ENCODE data around the gene MAP4K3.
"Not testable (repeated sequence)": the region's sequence is repeated elsewhere in the genome, so short reads cannot be mapped to it uniquely, and the experiment has no call there.

The MAP4K3 gene

DNA sequence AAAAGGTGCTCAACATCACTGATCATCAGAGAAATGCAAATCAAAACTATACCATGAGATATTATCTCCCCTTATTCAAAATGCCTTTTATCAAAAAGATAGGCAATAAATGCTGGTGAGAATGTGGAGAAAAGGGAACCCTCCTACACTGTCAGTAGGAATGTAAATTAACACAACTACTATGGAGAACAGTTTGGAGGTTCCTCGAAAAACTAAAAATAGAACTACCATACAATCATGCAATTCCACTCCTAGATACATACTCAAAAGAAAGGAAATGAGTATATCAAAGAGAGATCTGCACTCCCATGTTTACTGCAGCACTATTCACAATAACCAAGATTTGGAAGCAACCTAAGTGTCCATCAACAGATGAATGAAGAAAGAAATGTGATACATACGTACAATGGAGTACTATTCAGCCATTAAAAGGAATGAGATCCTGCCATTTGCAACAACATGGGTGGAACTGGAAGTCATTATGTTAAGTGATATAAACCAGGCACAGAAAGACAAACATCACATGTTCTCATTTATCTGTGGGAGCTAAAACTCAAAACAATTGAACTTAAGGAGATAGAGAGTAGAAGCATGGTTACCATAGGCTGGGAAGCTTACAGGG is 63.8 kb downstream of the MAP4K3 start:
- no peak for DNase-seq (ENCODE audit: low read depth in 2 of 2)

DNA sequence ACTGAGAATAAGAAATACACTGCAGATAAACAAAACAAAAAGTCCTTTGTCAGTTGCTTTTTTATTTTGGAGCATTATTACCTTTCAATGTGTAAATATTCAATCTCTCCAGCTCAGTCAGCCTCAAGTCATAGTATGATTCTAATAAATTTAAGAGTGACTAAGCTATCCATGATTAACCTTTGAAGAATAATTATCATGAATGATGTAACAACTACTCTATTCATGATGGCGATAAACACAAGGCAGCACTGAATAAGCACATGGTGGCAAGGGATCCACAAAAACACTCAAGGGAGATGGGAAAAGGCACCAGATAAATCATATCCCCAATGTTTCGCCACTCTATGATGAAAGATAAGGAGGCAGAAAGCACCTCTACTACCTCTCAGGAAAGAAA is 67.0 kb downstream of the MAP4K3 start:
- DNase-seq (ENCODE audit: low read depth in 2 of 2): no peak

DNA sequence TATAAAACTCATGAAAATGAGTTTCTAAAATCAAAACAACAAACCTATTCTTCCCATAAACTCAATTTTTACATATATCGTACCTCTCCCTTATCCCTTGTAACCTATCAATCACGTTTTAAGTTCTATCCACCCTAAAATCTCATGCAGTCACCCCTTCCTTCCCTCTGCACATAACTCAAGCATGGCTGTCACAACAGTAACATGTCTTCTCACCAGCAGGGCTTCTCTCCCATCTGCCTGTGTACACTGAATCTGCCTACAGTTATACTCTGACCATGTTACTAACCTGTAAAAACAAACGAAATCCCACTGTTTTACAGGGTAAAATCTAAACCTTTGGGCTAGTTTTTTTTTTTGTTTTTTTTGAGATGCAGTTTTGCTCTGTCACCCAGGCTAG is 68.2 kb downstream of the MAP4K3 start:
- DNase-seq (ENCODE audit: low read depth in 2 of 2): no peak

DNA sequence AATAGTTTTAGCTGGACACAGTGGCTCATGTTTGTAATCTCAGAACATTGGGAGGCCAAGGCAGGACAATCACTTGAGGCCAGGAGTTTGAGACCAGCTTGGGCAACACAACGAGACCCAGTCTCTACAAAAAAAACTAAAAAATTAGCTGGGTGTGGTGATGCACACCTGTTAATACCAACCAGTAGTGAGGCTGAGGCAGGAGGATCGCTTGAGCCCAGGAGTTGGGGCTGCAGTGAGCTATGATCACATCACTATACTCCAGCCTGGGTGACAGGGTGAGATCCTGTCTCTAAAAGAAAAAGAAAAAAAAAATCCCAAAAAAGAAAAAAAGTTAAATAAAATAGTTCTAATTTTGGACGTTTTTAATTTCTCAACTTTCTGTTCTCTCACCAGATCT is 68.7 kb downstream of the MAP4K3 start:
- DNase-seq (ENCODE audit: low read depth in 2 of 2): no peak

DNA sequence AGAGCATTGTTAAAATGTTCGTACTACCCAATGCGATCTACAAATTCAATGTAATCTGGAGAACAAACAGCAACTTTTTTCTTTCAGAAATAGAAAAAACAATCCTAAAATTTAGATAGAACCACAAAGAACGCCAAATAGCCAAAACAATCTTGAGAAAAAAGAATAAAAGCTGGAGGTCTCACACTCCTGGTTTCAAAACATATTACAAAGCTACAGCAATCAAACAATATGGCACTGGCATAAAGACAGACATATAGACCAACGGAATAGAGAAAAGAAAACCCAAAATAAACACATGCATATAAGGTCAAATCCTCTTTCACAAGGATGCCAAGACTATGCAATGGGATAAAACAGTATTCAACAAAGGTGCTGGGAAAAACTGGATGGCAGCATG is 74.5 kb downstream of the MAP4K3 start:
- DNase-seq (ENCODE audit: low read depth in 2 of 2): no peak

DNA sequence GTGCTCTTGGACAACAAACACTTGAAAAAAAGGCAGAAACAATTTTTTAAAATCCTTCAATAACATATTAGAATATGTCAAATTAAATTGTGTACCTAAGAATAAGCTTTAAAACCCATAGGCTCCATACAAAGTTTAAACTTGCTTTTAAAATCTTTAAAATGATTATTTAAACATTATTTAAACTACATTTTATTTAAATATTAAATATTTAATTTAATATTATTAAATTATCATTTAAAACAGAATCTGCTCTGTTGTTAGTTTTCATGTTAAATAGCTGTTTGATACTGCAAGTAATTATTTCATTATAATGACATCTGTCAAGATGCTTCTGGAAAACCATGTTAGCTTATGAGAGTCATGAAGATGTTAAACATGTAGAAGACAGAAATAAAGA is 75.6 kb downstream of the MAP4K3 start:
- DNase-seq (ENCODE audit: low read depth in 2 of 2): no peak

DNA sequence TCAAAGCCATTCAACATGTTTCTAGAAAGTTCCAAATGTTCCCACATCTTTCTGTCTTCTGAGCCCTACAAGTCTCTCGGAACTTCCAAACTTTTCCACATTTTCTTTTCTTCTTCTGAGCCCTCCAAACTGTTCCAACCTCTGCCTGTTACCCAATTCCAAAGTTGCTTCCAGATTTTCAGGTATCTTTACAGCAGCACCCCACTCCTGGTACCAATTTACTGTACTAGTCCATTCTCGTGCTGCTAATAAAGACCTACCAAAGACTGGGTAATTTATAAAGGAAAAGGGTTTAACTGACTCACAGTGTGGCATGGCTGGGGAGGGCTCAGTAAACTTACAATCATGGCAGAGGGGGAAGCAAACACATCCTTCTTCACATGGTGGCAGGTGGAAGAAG is 76.7 kb downstream of the MAP4K3 start:
- DNase-seq (ENCODE audit: low read depth in 2 of 2): not testable (repeated sequence)

DNA sequence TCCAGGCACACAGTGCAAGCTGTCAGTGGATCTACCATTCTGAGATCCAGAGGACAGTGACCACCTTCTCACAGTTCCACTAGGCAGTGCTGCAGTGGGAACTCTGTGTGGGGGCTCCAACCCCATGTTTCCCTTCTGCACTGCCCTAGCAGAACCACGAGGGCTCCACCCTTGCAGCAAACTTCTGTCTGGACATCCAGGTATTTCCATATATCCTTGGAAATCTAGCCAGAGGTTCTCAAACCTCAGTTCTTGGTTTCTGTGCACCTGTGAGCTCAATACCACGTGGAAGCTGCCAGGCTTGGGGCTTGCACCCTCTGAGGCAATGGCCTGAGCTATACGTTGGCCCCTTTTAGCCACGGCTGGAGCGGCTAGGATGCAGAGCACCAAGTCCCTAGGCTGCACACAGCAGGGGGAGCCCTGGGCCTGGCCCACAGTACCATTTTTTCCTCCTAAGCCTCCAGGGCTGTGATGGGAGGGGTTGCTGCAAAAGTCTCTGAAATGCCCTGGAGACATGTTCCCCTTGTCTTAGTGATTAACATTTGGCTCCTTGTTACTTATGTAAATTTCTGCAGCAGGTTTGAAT is 77.5 kb downstream of the MAP4K3 start:
- no peak for DNase-seq (ENCODE audit: low read depth in 2 of 2)

DNA sequence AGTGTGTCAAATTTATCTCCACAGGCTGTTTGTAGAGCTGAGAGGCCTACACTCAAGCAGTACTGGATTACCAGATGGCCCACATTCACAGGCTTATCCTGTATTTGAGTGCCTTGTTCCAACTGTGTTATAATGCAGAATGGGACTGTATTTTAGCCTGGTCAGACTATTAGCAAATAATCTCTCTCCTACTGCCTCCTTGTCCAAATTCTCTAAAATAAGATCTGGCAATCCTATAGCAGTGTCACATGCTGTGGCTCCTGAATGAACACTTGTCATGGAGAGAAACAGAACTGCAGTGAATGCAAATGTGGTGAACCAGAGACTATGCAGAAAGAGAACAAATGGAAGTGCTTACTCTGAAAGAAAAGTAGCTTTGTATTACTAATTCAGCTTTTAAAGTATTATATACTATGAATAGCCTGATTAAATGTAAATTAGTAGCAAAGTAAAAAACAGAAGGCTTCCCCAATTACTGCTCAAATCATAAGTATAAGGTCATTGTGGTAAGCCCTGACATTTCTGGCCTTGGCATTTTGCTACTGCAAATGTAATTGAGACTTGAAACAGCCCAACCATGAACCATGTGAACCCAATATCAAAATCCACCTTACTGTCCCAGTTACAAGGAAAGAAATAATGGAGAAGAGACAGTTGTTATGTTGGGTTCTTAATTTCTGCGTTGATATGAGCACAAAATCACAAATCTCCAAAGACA is 80.0 kb downstream of the MAP4K3 start:
- no peak for DNase-seq (ENCODE audit: low read depth in 2 of 2)

DNA sequence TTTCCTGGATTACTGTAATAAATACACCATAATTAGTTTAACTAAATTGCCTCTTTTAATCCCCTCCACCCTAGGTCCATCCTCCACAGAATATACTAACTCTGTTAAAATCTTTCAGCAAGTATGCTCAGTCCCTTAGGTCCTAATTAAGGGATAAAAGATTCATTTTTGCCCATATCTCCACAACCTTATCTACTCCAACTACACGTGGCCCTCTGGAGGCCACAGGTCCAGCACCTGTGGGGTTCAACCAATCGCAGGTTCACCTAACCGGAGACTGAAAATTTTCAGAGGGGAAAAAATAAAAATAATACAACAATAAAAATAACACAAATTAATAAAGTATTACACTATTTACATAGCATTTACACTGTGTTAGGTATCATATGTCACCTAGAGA is 86.4 kb downstream of the MAP4K3 start:
- DNase-seq (ENCODE audit: low read depth in 2 of 2): no peak

DNA sequence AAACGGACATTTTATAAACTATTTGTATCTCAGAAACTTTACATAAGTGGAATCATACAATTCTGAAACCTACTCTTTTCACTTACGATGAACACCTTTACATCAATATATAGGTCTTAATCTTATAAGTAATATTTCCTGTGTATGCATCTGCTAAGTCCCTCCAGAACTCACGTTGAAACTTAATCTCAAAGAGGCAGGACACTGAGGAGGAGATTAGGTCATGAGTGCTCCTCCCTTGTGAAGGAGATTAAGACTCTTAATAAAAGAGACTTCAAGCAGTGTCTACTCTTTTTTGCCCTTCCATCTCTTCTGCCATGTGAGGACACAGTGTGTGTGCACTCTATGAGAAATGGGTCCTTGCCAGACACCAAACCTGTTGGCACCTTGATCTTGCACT is 98.6 kb downstream of the MAP4K3 start:
- no peak for DNase-seq (ENCODE audit: low read depth in 2 of 2)

DNA sequence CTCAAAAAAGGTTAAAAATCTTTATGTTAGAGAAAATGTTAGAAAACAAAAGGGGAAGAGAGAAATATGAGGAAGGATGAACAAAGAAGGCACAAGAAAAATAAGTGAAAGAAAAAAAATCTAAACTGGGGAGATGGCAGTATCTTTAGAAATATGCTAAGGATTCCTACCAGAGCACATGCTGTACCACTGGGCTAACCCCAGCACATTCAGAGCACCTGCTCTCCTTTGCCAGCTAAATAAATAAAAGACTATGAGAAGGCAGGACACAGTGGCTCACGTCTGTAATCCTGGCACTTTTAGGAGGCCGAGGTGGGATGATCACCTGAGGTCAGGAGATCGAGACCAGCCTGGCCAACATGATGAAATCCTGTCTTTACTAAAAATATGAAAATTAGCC is 101.2 kb downstream of the MAP4K3 start:
- no peak for DNase-seq (ENCODE audit: low read depth in 2 of 2)

DNA sequence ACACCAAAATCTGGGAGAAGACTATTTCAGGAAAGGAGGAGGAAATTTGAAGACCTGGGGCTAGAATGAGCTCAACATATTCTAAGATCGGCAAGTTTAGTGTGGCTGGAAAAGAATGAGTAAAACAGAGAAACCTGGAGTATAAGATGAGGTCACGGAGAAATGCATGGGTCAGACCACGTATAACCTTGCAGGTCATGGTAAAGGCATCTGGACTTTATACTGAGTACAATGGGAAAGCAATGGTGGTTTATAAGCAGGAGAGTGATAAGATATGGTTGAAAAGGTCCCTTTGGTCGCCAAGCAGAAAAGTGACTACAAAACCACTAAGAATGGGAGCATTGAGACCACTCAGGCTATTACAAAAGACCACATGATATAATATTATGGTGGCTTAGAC is 102.1 kb downstream of the MAP4K3 start:
- DNase-seq (ENCODE audit: low read depth in 2 of 2): no peak

DNA sequence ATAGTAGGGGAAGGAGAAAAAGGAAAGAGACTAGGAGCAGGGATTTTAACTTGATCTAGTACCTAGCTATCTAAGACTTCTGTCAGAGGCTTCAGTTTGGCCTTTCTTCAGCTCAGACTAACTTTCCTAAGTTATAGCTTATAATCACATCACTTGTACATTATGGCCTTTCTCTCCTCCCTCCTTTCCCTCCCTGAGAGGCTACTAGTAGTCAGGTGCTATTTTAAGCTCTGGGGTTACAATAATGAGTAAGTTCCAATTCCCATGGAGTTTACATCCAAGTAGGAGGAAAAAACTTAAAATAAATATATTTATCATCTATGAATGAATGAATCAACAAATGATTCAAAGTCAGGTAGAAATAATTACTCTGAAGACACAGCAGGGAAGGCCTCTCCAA is 102.6 kb downstream of the MAP4K3 start:
- DNase-seq (ENCODE audit: low read depth in 2 of 2): no peak

DNA sequence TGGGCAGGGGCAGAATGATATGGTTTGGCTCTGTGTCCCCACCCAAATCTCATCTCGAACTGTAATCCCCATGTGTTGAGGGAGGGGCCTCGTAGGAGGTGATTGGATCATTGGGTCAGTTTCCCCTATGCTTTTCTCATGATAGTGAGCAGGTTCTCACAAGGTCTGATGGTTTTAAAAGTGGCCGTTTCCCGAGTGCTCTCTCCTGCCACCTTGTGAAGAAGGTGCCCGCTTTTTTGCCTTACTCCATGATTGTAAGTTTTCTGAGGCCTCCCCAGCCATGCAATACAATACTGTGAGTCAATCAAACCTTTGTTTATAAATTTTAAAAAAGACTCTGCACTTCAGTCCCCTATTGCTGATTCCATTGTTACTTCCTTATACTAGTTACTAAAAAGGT is 110.4 kb downstream of the MAP4K3 start:
- no peak for DNase-seq (ENCODE audit: low read depth in 2 of 2)

DNA sequence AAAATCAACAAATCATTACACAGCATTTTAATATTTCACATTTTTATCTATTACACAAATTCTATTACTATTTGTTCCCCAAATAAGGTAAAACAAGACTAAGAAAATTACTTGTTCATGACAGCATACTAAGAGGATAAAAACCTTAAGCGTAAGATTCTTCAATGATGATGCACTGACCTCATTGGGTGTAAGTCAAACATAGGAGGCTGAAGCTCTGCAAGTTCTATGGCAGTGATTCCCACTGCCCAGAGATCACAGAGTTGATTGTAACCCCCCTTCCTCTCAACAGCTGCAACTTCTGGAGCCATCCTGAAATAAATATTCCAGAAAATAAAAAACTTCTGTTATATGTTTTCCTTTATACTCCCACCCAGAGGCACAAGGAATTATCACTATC is 111.1 kb downstream of the MAP4K3 start:
- DNase-seq (ENCODE audit: low read depth in 2 of 2): no peak

DNA sequence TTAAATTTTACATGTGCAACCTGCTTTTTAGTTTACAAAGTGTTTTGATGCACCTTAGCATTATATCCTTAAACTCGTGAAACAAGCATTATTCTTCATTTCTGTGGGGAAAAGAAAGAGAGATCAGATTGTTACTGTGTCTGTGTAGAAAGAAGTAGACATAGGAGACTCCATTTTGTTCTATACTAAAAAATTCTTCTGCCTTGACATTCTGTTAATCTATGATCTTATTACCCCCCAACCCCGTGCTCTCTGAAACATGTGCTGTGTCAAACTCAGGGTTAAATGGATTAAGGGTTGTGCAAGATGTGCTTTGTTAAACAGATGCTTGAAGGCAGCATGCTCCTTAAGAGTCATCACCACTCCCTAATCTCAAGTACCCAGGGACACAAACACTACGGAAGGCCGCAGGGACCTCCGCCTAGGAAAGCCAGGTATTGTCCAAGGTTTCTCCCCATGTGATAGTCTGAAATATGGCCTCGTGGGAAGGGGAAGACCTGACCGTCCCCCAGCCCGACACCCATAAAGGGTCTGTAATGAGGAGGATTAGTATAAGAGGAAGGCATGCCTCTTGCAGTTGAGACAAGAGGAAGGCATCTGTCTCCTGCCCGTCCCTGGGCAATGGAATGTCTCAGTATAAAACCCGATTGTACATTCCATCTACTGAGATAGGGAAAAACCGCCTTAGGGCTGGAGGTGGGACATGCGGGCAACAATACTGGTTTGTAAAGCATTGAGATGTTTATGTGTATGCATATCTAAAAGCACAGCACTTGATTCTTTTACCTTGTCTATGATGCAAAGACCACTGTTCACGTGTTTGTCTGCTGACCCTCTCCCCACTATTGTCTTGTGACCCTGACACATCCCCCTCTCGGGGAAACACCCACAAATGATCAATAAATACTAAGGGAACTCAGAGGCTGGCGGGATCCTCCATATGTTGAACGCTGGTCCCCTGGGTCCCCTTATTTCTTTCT is 115.7 kb downstream of the MAP4K3 start:
- not testable (repeated sequence) for DNase-seq (ENCODE audit: low read depth in 2 of 2)

DNA sequence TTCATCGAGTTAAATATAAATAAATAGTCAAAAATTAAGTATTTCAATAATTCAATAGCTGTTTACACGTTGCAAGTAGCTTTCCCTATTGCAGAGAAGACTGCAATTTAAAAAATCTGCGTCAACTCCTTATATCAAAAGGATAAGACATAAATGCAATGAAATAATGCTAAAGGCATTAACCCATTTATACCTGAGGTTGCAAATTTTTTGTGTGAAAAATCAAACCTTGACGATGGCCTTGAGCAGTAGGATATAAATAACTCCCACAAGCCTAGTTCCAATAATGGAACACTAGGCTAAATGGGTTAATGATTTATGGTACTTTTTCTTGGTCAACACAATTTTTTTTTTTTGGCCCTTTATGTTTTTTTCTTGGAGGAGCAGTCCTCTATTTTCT is 116.9 kb downstream of the MAP4K3 start:
- DNase-seq (ENCODE audit: low read depth in 2 of 2): no peak

DNA sequence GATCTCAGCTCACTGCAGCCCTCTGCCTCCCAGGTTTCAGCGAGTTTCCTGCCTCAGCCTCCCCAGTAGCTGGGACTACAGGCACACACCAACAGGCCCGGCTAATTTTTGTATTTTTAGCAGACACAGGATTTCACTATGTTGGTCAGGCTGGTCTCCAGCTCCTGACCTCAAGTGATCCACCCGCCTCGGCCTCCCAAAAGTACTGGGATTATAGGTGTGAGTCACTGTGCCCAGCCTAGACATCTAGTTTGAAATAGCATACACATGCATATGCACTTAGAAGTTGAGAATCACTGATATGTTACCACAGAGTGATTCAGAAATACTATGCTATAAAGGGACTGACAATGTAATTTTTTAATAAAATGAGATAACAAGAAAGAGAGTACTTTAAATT is 123.5 kb downstream of the MAP4K3 start:
- no peak for DNase-seq (ENCODE audit: low read depth in 2 of 2)

DNA sequence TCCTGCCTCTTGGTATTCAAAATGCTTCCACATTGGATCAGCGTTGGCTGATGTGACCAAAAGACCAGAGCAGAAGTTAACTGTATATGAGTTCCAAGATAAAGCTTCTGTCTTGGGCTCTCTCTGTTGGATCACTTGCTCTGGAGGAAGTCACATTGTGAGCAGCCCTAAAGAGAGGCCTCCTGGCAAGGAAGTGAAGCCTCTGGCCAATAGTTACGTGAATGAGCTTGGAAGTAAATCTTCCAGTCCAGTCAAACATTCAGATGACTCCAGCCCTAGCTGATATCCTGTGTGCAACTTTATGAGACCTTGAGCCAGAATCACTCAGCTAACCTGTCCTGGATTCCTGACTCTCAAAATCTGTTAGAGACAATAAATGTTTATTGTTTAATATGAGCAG is 125.6 kb downstream of the MAP4K3 start:
- DNase-seq (ENCODE audit: low read depth in 2 of 2): no peak

DNA sequence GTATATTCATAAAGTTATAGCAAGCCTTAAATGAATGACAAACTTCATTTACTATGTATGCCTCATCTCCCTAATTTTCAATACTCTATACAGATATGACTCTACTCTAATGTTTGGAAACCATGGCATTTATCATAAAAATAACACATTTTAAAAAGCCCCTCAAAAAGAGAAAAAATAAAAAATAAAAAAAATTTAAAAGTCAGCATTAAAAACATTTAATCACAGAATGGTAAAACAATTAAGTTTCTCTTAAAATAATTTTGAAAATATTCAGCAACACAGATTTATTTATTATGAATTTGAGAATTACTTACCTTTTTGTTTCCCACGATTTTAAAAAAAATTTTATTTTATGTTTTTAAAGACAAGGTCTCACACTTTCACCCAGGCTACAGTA is 128.3 kb downstream of the MAP4K3 start:
- no peak for DNase-seq (ENCODE audit: low read depth in 2 of 2)

DNA sequence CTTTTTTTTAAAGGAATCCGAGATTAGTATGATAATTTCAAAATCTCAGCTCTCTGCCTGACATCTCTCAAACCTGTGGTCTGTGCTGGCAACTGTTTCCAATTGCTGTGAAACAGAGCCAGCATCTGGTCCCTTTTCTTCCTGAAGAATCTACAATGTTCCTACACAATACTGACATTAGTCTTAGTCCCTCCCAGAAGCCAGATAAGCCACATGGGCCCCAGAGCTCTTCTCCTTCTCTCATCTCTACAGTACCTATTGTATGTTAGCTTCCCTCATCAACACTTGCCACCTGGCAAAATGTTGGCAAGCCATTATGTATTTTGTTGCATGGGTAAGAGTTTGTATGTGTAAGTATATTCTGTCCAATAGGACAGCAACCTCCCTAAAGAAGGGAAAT is 130.5 kb downstream of the MAP4K3 start:
- DNase-seq (ENCODE audit: low read depth in 2 of 2): no peak
